ENCODE data around the gene IARS1. TPM values are rescaled to one million over a fixed set of nuclear protein-coding genes. Genes with fewer than 3 reads are reported as not detected.
A peak's percentile ranks its signal among the peaks of the same experiment; 100 is the strongest.

Gene IARS1
- total RNA-seq, 1 experiment from 2014 or later, result 401 TPM

DNA sequence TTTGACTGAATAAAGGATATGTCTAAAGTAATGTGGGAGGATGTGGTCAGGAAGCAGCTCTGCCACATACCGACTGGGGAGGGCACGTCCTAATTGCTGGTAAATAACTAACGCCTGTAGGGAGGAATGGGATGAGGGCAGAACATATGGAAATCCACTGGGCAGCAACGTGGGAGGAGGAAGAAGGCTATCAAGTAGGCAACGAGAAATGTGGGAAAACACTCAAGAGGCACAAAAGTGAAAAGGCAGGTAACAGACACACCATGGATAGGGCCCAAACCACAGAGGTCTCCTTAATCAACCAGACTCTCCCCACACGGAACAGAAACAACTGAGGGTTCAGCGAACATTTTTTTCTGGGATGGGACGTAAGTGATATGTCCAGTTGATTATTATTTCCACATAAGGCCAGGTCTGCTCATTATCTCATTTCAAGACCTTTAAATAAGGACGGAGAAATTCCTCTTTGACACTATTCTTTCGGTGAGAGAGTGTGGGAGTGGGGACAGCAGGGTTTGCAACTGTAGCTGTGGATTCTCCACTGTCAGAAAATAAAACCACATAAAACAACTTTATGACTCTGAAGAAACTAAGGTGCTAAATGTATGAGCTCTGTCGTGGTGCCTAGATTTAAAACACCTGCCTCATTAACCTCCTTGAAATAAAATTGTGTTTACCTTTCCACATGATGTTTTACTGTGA lies 17.0 kb downstream of the IARS1 start:
- Histone ChIP-seq H3K9me3 (ENCODE audit: low read length) (no peaks in the 10 kb centered on the region), H2AFZ (ENCODE audit: low read length) (no peak overlapping the region), H3K4me3 (ENCODE audit: low read length) (no peak overlapping the region), H4K20me1 (ENCODE audit: insufficient read depth, low read depth, low read length) (0 out of 2 replicates have a peak, but pooled peaks cover 4% of the 10 kb centered on the region), H3K27me3 (ENCODE audit: low read length) (no peaks in the 10 kb centered on the region), H3K9ac (ENCODE audit: low read length) (no peak overlapping the region), H3K36me3 (ENCODE audit: insufficient read depth, low read length) (peaks cover 72% of the 10 kb centered on the region), H3K9me2 (replicated peaks; ENCODE audit: insufficient read depth, low read length) (no peaks in the 10 kb centered on the region), H3K79me2 (ENCODE audit: low read length) (peaks cover 54% of the 10 kb centered on the region), H3K27ac (ENCODE audit: low read length) (peak overlapping the region; percentile 79), H3K4me1 (ENCODE audit: low read length) (peaks cover 48% of the 10 kb centered on the region), H3K4me2 (ENCODE audit: low read depth, low read length, poor library complexity, severe bottlenecking) (peak overlapping the region; percentile 57)
- DNase-seq, result no peak

DNA sequence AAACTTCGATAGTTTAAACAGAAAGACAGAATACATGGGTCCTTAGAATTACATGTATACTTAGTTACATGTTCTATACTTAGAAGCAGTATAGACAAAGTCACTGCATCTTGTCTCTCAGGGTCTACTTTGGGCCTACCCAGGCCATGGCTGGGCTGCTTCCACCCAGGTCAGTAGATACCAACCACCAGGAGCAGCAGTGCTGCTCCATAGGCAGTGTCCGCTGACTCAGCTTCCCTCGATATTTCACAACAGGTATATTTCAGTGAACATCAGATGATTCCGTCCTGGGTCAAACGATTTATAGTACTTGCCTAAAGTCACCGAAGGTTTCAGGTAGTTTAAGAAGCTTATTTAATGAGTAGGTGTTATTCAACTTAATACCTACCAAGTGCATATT lies 18.0 kb downstream of the IARS1 start:
- H3K9me3 ChIP-seq (ENCODE audit: low read length), result no peaks in the 10 kb centered on the region
- H3K36me3 ChIP-seq (ENCODE audit: insufficient read depth, low read length), result peaks cover 77% of the 10 kb centered on the region
- no peak overlapping the region for H3K9ac ChIP-seq (ENCODE audit: low read length)
- H3K27ac ChIP-seq (ENCODE audit: low read length), result peak overlapping the region; percentile 79
- DNase-seq, result no peak
- H3K9me2 ChIP-seq (replicated peaks; ENCODE audit: insufficient read depth, low read length), result no peaks in the 10 kb centered on the region
- peaks cover 48% of the 10 kb centered on the region for H3K4me1 ChIP-seq (ENCODE audit: low read length)
- H3K4me2 ChIP-seq (ENCODE audit: low read depth, low read length, poor library complexity, severe bottlenecking), result peak overlapping the region; percentile 57
- H2AFZ ChIP-seq (ENCODE audit: low read length), result no peak overlapping the region
- H3K27me3 ChIP-seq (ENCODE audit: low read length), result no peaks in the 10 kb centered on the region
- 0 out of 2 replicates have a peak, but pooled peaks cover 4% of the 10 kb centered on the region for H4K20me1 ChIP-seq (ENCODE audit: insufficient read depth, low read depth, low read length)
- peaks cover 55% of the 10 kb centered on the region for H3K79me2 ChIP-seq (ENCODE audit: low read length)
- peak overlapping the region; percentile 28; the same call in 1 of the 2 replicates for H3K4me3 ChIP-seq (ENCODE audit: low read length)

DNA sequence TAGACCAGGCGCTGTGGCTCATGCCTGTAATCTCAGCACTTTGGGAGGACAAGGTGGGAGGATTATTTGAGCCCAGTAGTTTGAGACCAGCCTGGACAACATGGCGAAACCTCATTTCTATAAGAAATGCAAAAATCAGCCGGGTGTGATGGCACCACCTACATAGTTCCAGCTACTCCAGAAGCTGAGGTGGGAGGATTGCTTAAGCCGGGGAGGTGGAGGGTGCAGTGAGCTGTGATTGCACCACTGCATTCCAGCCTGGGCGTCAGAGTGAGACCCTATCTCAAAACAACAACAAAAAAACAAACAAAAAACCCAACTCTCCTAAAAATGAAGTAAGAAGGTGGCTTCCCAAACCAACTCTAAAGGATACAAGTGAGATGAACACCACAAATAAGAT lies 23.0 kb downstream of the IARS1 start:
- Histone ChIP-seq H4K20me1 (ENCODE audit: insufficient read depth, low read depth, low read length) (peaks cover 16% of the 10 kb centered on the region; the same call in 1 of the 2 replicates), H3K79me2 (ENCODE audit: low read length) (peaks cover 55% of the 10 kb centered on the region), H2AFZ (ENCODE audit: low read length) (no peak overlapping the region), H3K27me3 (ENCODE audit: low read length) (no peaks in the 10 kb centered on the region), H3K4me2 (ENCODE audit: low read depth, low read length, poor library complexity, severe bottlenecking) (no peak overlapping the region), H3K4me3 (ENCODE audit: low read length) (no peak overlapping the region), H3K36me3 (ENCODE audit: insufficient read depth, low read length) (peaks cover 81% of the 10 kb centered on the region), H3K4me1 (ENCODE audit: low read length) (peaks cover 16% of the 10 kb centered on the region), H3K9me3 (ENCODE audit: low read length) (no peaks in the 10 kb centered on the region), H3K27ac (ENCODE audit: low read length) (no peak overlapping the region), H3K9ac (ENCODE audit: low read length) (no peak overlapping the region), H3K9me2 (replicated peaks; ENCODE audit: insufficient read depth, low read length) (no peaks in the 10 kb centered on the region)
- DNase-seq, result no peak

DNA sequence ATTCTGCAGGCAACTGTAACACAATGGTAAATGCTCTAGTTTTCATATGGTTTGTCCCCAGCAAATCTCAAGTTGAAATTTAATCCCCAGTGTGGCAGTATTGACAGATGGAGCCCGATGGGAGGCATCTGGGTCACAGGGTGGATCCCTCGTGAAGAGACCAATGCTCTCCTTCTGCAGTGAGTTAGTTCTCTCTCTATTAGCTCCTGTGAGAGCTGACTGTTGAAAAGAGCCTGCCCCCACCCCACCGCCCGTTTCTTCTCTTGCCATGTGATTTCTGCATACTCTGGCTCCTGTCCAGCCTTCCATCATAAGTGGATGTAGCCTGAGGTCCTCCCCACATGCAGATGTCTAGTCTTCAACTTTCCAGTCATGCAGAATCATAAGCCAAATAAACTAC lies 27.0 kb downstream of the IARS1 start:
- no peak overlapping the region for H2AFZ ChIP-seq (ENCODE audit: low read length)
- no peak for DNase-seq
- no peaks in the 10 kb centered on the region for H3K9me3 ChIP-seq (ENCODE audit: low read length)
- H3K27ac ChIP-seq (ENCODE audit: low read length), result no peak overlapping the region
- H3K36me3 ChIP-seq (ENCODE audit: insufficient read depth, low read length), result peaks cover 88% of the 10 kb centered on the region
- peaks cover 45% of the 10 kb centered on the region for H3K79me2 ChIP-seq (ENCODE audit: low read length)
- H3K4me1 ChIP-seq (ENCODE audit: low read length), result no peaks in the 10 kb centered on the region
- no peak overlapping the region for H3K4me2 ChIP-seq (ENCODE audit: low read depth, low read length, poor library complexity, severe bottlenecking)
- H3K27me3 ChIP-seq (ENCODE audit: low read length), result no peaks in the 10 kb centered on the region
- no peak overlapping the region for H3K4me3 ChIP-seq (ENCODE audit: low read length)
- no peak overlapping the region for H3K9ac ChIP-seq (ENCODE audit: low read length)
- peaks cover 18% of the 10 kb centered on the region; the same call in 1 of the 2 replicates for H4K20me1 ChIP-seq (ENCODE audit: insufficient read depth, low read depth, low read length)
- H3K9me2 ChIP-seq (replicated peaks; ENCODE audit: insufficient read depth, low read length), result no peaks in the 10 kb centered on the region

DNA sequence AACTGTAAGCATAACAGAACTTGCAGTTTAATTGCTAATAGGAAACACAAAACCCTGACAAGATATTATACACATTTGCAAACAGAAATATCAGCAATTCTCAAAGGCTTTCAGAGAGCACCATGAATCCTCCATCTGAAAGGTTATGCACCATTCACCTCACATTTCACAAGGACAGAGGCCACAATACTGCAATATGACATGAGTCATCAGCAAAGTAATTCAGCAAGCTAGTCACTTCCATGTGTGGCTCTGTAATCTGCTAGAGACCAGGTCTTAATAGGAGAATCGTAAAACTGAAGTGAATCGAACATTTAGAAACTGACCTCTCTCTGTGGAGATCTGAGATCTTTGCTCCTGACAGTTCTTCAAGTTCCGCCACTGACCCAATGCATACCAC lies 28.3 kb downstream of the IARS1 start:
- Histone ChIP-seq H3K79me2 (ENCODE audit: low read length) (peaks cover 43% of the 10 kb centered on the region), H3K9ac (ENCODE audit: low read length) (no peak overlapping the region), H3K27ac (ENCODE audit: low read length) (no peak overlapping the region), H3K9me3 (ENCODE audit: low read length) (no peaks in the 10 kb centered on the region), H2AFZ (ENCODE audit: low read length) (no peak overlapping the region), H3K9me2 (replicated peaks; ENCODE audit: insufficient read depth, low read length) (no peaks in the 10 kb centered on the region), H3K36me3 (ENCODE audit: insufficient read depth, low read length) (peaks cover 87% of the 10 kb centered on the region), H3K27me3 (ENCODE audit: low read length) (no peaks in the 10 kb centered on the region), H3K4me2 (ENCODE audit: low read depth, low read length, poor library complexity, severe bottlenecking) (no peak overlapping the region), H3K4me3 (ENCODE audit: low read length) (no peak overlapping the region), H4K20me1 (ENCODE audit: insufficient read depth, low read depth, low read length) (peaks cover 18% of the 10 kb centered on the region; the same call in 1 of the 2 replicates), H3K4me1 (ENCODE audit: low read length) (no peaks in the 10 kb centered on the region)
- no peak for DNase-seq

DNA sequence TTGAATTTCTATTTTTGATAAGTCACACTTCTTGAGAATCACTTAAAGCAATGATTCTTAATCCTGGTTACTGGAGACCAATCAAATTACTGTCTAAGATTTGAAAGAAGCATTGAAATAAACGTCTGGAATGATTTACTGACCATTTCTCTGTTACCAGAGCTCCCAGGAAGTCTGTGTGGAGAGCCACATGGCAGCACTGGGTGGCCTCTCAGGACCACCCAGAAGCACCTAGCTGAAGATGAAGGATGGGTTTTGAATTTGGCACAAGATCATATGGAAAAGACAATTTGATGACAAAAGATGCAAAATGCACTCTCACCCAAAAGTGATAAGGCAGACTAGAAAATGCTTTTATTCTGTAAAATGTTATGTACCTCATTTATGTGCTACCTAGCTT lies 30.4 kb downstream of the IARS1 start:
- no peak overlapping the region for H2AFZ ChIP-seq (ENCODE audit: low read length)
- H3K27ac ChIP-seq (ENCODE audit: low read length), result no peak overlapping the region
- peaks cover 85% of the 10 kb centered on the region for H3K36me3 ChIP-seq (ENCODE audit: insufficient read depth, low read length)
- H4K20me1 ChIP-seq (ENCODE audit: insufficient read depth, low read depth, low read length), result peaks cover 13% of the 10 kb centered on the region; the same call in 1 of the 2 replicates
- no peaks in the 10 kb centered on the region for H3K27me3 ChIP-seq (ENCODE audit: low read length)
- H3K9me3 ChIP-seq (ENCODE audit: low read length), result no peaks in the 10 kb centered on the region
- no peaks in the 10 kb centered on the region for H3K9me2 ChIP-seq (replicated peaks; ENCODE audit: insufficient read depth, low read length)
- no peak for DNase-seq
- H3K79me2 ChIP-seq (ENCODE audit: low read length), result peaks cover 38% of the 10 kb centered on the region
- H3K4me1 ChIP-seq (ENCODE audit: low read length), result no peaks in the 10 kb centered on the region
- no peak overlapping the region for H3K4me3 ChIP-seq (ENCODE audit: low read length)
- H3K9ac ChIP-seq (ENCODE audit: low read length), result no peak overlapping the region
- H3K4me2 ChIP-seq (ENCODE audit: low read depth, low read length, poor library complexity, severe bottlenecking), result no peak overlapping the region

DNA sequence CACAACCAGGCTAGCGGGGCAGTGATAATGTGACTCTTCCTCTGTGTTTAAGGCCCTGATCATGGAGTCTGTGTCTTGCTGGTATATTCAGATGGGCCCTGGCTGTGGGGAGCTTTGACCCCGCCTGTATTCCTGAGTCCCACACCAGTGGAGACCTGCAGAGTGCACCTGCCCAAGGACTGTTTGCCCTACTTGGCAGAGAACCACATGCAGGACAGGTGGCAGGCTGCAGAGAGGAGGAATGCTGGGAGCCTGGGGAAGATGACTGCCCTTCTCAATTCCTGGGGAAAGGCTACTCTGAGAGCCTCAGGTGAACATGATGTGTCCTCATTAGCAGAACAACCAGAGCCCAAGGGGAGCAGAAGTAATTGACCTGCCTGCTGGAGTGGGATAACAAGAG lies 36.2 kb downstream of the IARS1 start:
- Histone ChIP-seq H3K4me3 (ENCODE audit: low read length) (no peak overlapping the region), H3K9ac (ENCODE audit: low read length) (no peak overlapping the region), H2AFZ (ENCODE audit: low read length) (no peak overlapping the region), H4K20me1 (ENCODE audit: insufficient read depth, low read depth, low read length) (0 out of 2 replicates have a peak, but pooled peaks cover 6% of the 10 kb centered on the region), H3K27me3 (ENCODE audit: low read length) (no peaks in the 10 kb centered on the region), H3K4me1 (ENCODE audit: low read length) (no peaks in the 10 kb centered on the region), H3K4me2 (ENCODE audit: low read depth, low read length, poor library complexity, severe bottlenecking) (no peak overlapping the region), H3K36me3 (ENCODE audit: insufficient read depth, low read length) (peaks cover 79% of the 10 kb centered on the region), H3K9me2 (replicated peaks; ENCODE audit: insufficient read depth, low read length) (no peaks in the 10 kb centered on the region), H3K79me2 (ENCODE audit: low read length) (peaks cover 13% of the 10 kb centered on the region; the same call in 1 of the 2 replicates), H3K27ac (ENCODE audit: low read length) (no peak overlapping the region), H3K9me3 (ENCODE audit: low read length) (no peaks in the 10 kb centered on the region)
- no peak for DNase-seq

GRCh38 chr9:92254381-92255337 lies 38.8 kb downstream of the IARS1 start:
- Histone ChIP-seq H3K9me3 (ENCODE audit: low read length) (no peaks in the 10 kb centered on the region), H4K20me1 (ENCODE audit: insufficient read depth, low read depth, low read length) (0 out of 2 replicates have a peak, but pooled peaks cover 6% of the 10 kb centered on the region), H3K9ac (ENCODE audit: low read length) (no peak overlapping the region)

More at GRCh38 chr9:92254381-92255337, 38.8 kb downstream of the IARS1 start:
- DNase-seq, result no peak
- Histone ChIP-seq H3K9me2 (replicated peaks; ENCODE audit: insufficient read depth, low read length) (no peaks in the 10 kb centered on the region), H2AFZ (ENCODE audit: low read length) (no peak overlapping the region), H3K79me2 (ENCODE audit: low read length) (0 out of 2 replicates have a peak, but pooled peaks cover 10% of the 10 kb centered on the region), H3K4me1 (ENCODE audit: low read length) (no peaks in the 10 kb centered on the region), H3K27ac (ENCODE audit: low read length) (no peak overlapping the region), H3K36me3 (ENCODE audit: insufficient read depth, low read length) (peaks cover 81% of the 10 kb centered on the region), H3K27me3 (ENCODE audit: low read length) (no peaks in the 10 kb centered on the region), H3K4me2 (ENCODE audit: low read depth, low read length, poor library complexity, severe bottlenecking) (no peak overlapping the region), H3K4me3 (ENCODE audit: low read length) (no peak overlapping the region)
